K562 (cell line): Measurements from ENCODE around the gene ISYNA1. TPM values are rescaled to one million over a fixed set of nuclear protein-coding genes. Genes with fewer than 3 reads are reported as not detected.
A peak's percentile ranks its signal among the peaks of the same experiment; 100 is the strongest.

Experiments
- EP400 ChIP-seq: fragments of 450-650 bp; IDR thresholded peaks from 2 replicates; pipeline ENCODE4 v1.6.1; 2017; ENCODE audit warnings: antibody characterized with exemption, mild to moderate bottlenecking, moderate library complexity
- MIER1 ChIP-seq: fragments of 450-650 bp; IDR thresholded peaks from 2 replicates; pipeline ENCODE4 v1.6.1; 2016; ENCODE audit warnings: antibody characterized with exemption, mild to moderate bottlenecking, low read depth
- NCOA1 ChIP-seq: fragments of 450-650 bp; IDR thresholded peaks from 2 replicates; pipeline ENCODE4 v1.6.1; 2016; ENCODE audit warnings: low read depth
- SAFB2 ChIP-seq: fragments of 200-400 bp; formaldehyde crosslinking; IDR thresholded peaks from 2 replicates; pipeline ENCODE4 v1.6.1; 2018; ENCODE audit warnings: borderline replicate concordance, low read length, low read depth, moderate library complexity; ENCODE audit not compliant: severe bottlenecking
- SMAD4 ChIP-seq: fragments of 250-450 bp; sonication (Bioruptor Pico); conservative IDR thresholded peaks from 2 replicates; pipeline ENCODE4 v1.8.0; 2021; ENCODE audit warnings: inconsistent platforms, mild to moderate bottlenecking, moderate library complexity
- ZKSCAN8 ChIP-seq: fragments of 200-800 bp; sonication (Bioruptor generic); IDR thresholded peaks from 2 replicates; pipeline ENCODE4 v1.6.1; 2016; ENCODE audit warnings: missing genetic modification characterization, missing compliant biosample characterization
- ZNF143 ChIP-seq: sonication (generic); formaldehyde crosslinking; IDR thresholded peaks from 2 replicates; pipeline ENCODE4 v1.9.0; 2022; ENCODE audit warnings: mild to moderate bottlenecking, missing genetic modification reagents
- ZNF324 ChIP-seq: fragments of 250-450 bp; sonication (Bioruptor Pico); IDR thresholded peaks from 2 replicates; pipeline ENCODE4 v1.4.0; 2020; ENCODE audit warnings: mild to moderate bottlenecking
- polyA plus RNA-seq, 8 experiments: library from polyadenylated mRNA; depleted of rRNA in 4 of 8; stranded (reverse) in 5 of 8; unstranded in 3 of 8; fragments of >200 nt; fragmentation: Nextera tagmentation in 2 of 8; fragmentation: Illumina TruSeq in 1 of 8; extraction: Ambion mirVana in 2 of 8; extraction: Trizol in 1 of 8; gene quantifications; 2 replicates each; pipeline versions ENCODE4 v1.2.1 to v1.2.3, GENCODE V29; 2011 to 2014; ENCODE audit warnings: inconsistent platforms in 1 of 8, missing spikeins in 1 of 8
- total RNA-seq, 7 experiments: library from RNA; depleted of rRNA in 6 of 7; stranded (reverse); fragments of >200 nt in 6 of 7; fragmentation: Illumina TruSeq in 2 of 7; extraction: Trizol in 2 of 7; gene quantifications; 2 replicates each; pipeline versions ENCODE4 v1.2.1 to v1.2.3, GENCODE V29; 2011 to 2021; ENCODE audit warnings: low replicate concordance in 1 of 7
- TF ChIP-seq, protein P1 (sequence below): fragments of 450-650 bp; IDR thresholded peaks from 2 replicates; pipeline ENCODE4 v1.6.1; 2017; ENCODE audit warnings: antibody characterized with exemption, mild to moderate bottlenecking
- TF ChIP-seq, protein P2 (sequence below): fragments of 450-650 bp; IDR thresholded peaks from 2 replicates; pipeline ENCODE4 v1.6.1; 2016; ENCODE audit warnings: borderline replicate concordance

ISYNA1 gene
- total and polyA plus RNA-seq, 9 of the 15 experiments (the other 6 are each of a cell fraction or from before 2014, with no cell fraction given) = 21.8 to 460 (median 93.2) TPM

DNA sequence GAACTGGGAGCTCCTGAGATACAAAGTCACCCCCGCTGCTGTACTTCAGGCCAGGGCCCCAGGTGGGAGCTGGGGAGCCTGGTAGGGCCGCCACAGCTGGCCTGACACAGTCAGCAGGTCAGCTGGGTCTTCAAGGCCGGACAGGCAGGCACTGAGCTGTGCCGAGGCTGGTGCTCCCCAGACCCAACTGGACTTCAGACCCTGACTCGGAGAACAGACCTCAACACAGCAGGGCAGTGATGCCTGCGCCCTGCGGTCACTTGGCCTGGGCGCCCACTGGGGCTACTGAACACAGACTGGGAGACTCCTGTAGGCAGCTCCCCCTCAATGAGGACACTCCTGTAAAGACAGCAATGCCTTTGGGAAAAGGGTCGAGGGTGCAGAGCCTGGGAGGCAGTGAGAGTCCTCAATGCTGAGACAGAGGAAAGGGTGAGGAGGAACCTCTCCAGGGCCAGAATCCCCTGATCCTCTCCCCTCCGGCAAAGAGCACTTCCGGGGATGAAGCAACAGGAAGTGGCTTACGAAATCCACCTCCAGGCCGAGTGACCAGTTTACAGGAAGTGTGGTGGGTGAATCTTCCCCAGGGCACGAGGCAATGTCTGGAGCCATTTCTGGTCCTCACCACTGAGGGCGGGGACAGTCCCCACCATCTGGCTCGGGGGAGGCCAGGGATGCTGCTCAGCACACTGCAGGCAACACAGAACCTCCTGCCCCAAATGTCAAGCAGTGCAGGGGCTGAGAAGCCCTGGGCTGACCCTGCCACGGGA lies 40.8 kb upstream of the ISYNA1 start (continued):
- TF ChIP-seq, protein P1, sequence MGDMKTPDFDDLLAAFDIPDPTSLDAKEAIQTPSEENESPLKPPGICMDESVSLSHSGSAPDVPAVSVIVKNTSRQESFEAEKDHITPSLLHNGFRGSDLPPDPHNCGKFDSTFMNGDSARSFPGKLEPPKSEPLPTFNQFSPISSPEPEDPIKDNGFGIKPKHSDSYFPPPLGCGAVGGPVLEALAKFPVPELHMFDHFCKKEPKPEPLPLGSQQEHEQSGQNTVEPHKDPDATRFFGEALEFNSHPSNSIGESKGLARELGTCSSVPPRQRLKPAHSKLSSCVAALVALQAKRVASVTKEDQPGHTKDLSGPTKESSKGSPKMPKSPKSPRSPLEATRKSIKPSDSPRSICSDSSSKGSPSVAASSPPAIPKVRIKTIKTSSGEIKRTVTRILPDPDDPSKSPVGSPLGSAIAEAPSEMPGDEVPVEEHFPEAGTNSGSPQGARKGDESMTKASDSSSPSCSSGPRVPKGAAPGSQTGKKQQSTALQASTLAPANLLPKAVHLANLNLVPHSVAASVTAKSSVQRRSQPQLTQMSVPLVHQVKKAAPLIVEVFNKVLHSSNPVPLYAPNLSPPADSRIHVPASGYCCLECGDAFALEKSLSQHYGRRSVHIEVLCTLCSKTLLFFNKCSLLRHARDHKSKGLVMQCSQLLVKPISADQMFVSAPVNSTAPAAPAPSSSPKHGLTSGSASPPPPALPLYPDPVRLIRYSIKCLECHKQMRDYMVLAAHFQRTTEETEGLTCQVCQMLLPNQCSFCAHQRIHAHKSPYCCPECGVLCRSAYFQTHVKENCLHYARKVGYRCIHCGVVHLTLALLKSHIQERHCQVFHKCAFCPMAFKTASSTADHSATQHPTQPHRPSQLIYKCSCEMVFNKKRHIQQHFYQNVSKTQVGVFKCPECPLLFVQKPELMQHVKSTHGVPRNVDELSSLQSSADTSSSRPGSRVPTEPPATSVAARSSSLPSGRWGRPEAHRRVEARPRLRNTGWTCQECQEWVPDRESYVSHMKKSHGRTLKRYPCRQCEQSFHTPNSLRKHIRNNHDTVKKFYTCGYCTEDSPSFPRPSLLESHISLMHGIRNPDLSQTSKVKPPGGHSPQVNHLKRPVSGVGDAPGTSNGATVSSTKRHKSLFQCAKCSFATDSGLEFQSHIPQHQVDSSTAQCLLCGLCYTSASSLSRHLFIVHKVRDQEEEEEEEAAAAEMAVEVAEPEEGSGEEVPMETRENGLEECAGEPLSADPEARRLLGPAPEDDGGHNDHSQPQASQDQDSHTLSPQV = peak; percentile 81
- no peak for TF ChIP-seq ZNF324 (CRISPR knock-in tag)
- no peak for TF ChIP-seq SAFB2
- no peak for TF ChIP-seq NCOA1
- TF ChIP-seq MIER1 = no peak
- TF ChIP-seq, protein P2, sequence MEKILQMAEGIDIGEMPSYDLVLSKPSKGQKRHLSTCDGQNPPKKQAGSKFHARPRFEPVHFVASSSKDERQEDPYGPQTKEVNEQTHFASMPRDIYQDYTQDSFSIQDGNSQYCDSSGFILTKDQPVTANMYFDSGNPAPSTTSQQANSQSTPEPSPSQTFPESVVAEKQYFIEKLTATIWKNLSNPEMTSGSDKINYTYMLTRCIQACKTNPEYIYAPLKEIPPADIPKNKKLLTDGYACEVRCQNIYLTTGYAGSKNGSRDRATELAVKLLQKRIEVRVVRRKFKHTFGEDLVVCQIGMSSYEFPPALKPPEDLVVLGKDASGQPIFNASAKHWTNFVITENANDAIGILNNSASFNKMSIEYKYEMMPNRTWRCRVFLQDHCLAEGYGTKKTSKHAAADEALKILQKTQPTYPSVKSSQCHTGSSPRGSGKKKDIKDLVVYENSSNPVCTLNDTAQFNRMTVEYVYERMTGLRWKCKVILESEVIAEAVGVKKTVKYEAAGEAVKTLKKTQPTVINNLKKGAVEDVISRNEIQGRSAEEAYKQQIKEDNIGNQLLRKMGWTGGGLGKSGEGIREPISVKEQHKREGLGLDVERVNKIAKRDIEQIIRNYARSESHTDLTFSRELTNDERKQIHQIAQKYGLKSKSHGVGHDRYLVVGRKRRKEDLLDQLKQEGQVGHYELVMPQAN = no peak
- TF ChIP-seq EP400 = no peak; the same call in 1 of the 2 replicates
- TF ChIP-seq SMAD4 (CRISPR knock-in tag) = peak; percentile 78
- TF ChIP-seq ZNF143 = peak; percentile 17; the same call in 1 of the 2 replicates
- peak; percentile 22; the same call in 1 of the 2 replicates for TF ChIP-seq ZKSCAN8 (CRISPR knock-in tag)
- TF ChIP-seq, all 486 proteins: peak for 67
